NT2/D1 (cell line): ENCODE data around the gene GNAT3.

Experiments
- DNase-seq: peaks from one replicate; pipeline ENCODE4 v3.0.0-alpha.2; 2011; ENCODE audit warnings: low read depth, low spot score
- H3K27me3 ChIP-seq: 2 replicates; pipeline ENCODE4 v1.6.0; 2011; ENCODE audit warnings: mild to moderate bottlenecking; ENCODE audit not compliant: insufficient read length, insufficient read depth
- H3K36me3 ChIP-seq: 2 replicates; pipeline ENCODE4 v1.6.1; 2011; ENCODE audit warnings: mild to moderate bottlenecking, low read length, mixed read lengths; ENCODE audit not compliant: insufficient read depth, insufficient read length
- H3K4me1 ChIP-seq: 2 replicates; pipeline ENCODE4 v1.5.1; 2011; ENCODE audit not compliant: insufficient read depth, insufficient read length
- H3K4me3 ChIP-seq: 2 replicates; pipeline ENCODE4 v1.5.1; 2011; ENCODE audit warnings: low read depth; ENCODE audit not compliant: insufficient read length
- H3K9ac ChIP-seq: 2 replicates; pipeline ENCODE4 v1.6.0; 2011; ENCODE audit warnings: low read depth; ENCODE audit not compliant: insufficient read length
- H3K9me3 ChIP-seq: 2 replicates; pipeline ENCODE4 v1.5.1; 2011; ENCODE audit warnings: mild to moderate bottlenecking, low read length; ENCODE audit not compliant: insufficient read depth
- SUZ12 ChIP-seq: IDR thresholded peaks from 2 replicates; pipeline ENCODE4 v1.6.1; 2011; ENCODE audit not compliant: insufficient read length, insufficient read depth; ENCODE audit errors: extremely low read depth
- YY1 ChIP-seq: IDR thresholded peaks from 2 replicates; pipeline ENCODE4 v1.6.1; 2011; ENCODE audit not compliant: insufficient read length, insufficient read depth
- ZNF274 ChIP-seq: IDR thresholded peaks from 2 replicates; pipeline ENCODE4 v1.6.1; 2011; ENCODE audit warnings: mild to moderate bottlenecking, low read depth, low read length

The GNAT3 gene

GRCh38 chr7:80505900-80506500 lies 5.9 kb downstream of the GNAT3 start:
- Histone ChIP-seq H3K9me3 (no peaks in the 10 kb centered on the region), H3K9ac (no peak overlapping the region), H3K4me3 (no peak overlapping the region), H3K4me1 (no peaks in the 10 kb centered on the region), H3K36me3 (no peaks in the 10 kb centered on the region), H3K27me3 (no peaks in the 10 kb centered on the region)
- TF ChIP-seq SUZ12 (no peak), ZNF274 (no peak), YY1 (no peak)
- no peak for DNase-seq

GRCh38 chr7:80500325-80500724 lies 11.5 kb downstream of the GNAT3 start:
- TF ChIP-seq SUZ12 (no peak), YY1 (no peak), ZNF274 (no peak)
- no peak overlapping the region for H3K4me3 ChIP-seq
- no peaks in the 10 kb centered on the region for H3K4me1 ChIP-seq
- H3K9ac ChIP-seq: no peak overlapping the region
- no peak for DNase-seq
- no peaks in the 10 kb centered on the region for H3K27me3 ChIP-seq
- no peaks in the 10 kb centered on the region for H3K36me3 ChIP-seq
- H3K9me3 ChIP-seq: no peaks in the 10 kb centered on the region

GRCh38 chr7:80499350-80499953 lies 12.4 kb downstream of the GNAT3 start:
- no peak for DNase-seq
- Histone ChIP-seq H3K4me3 (no peak overlapping the region), H3K9ac (no peak overlapping the region), H3K36me3 (no peaks in the 10 kb centered on the region), H3K9me3 (no peaks in the 10 kb centered on the region), H3K4me1 (no peaks in the 10 kb centered on the region), H3K27me3 (no peaks in the 10 kb centered on the region)
- TF ChIP-seq YY1: no peak
- TF ChIP-seq ZNF274: no peak
- no peak for TF ChIP-seq SUZ12

GRCh38 chr7:80498481-80499349 lies 13.1 kb downstream of the GNAT3 start:
- H3K9ac ChIP-seq: no peak overlapping the region
- H3K4me1 ChIP-seq: no peaks in the 10 kb centered on the region
- TF ChIP-seq SUZ12: no peak
- TF ChIP-seq YY1: no peak
- no peak for TF ChIP-seq ZNF274
- no peak for DNase-seq
- no peaks in the 10 kb centered on the region for H3K9me3 ChIP-seq
- H3K4me3 ChIP-seq: no peak overlapping the region
- H3K36me3 ChIP-seq: no peaks in the 10 kb centered on the region
- H3K27me3 ChIP-seq: no peaks in the 10 kb centered on the region

GRCh38 chr7:80496586-80496985 lies 15.3 kb downstream of the GNAT3 start:
- Histone ChIP-seq H3K27me3 (no peaks in the 10 kb centered on the region), H3K9me3 (no peaks in the 10 kb centered on the region), H3K9ac (no peak overlapping the region), H3K36me3 (no peaks in the 10 kb centered on the region), H3K4me3 (no peak overlapping the region), H3K4me1 (no peaks in the 10 kb centered on the region)
- DNase-seq: no peak
- TF ChIP-seq YY1 (no peak), SUZ12 (no peak), ZNF274 (no peak)

- no peaks in the 10 kb centered on the region for H3K36me3 ChIP-seq
- TF ChIP-seq ZNF274: no peak
- H3K9ac ChIP-seq: no peak overlapping the region
- DNase-seq: no peak
- H3K4me3 ChIP-seq: no peak overlapping the region
- no peaks in the 10 kb centered on the region for H3K9me3 ChIP-seq
- no peaks in the 10 kb centered on the region for H3K4me1 ChIP-seq
- H3K27me3 ChIP-seq: no peaks in the 10 kb centered on the region
Observed at GRCh38 chr7:80493121-80493849, 18.6 kb downstream of the GNAT3 start.

- no peak overlapping the region for H3K9ac ChIP-seq
- TF ChIP-seq SUZ12 (no peak), YY1 (no peak), ZNF274 (no peak)
- H3K9me3 ChIP-seq: no peaks in the 10 kb centered on the region
- H3K36me3 ChIP-seq: no peaks in the 10 kb centered on the region
- no peak for DNase-seq
- H3K4me3 ChIP-seq: no peak overlapping the region
- no peaks in the 10 kb centered on the region for H3K4me1 ChIP-seq
- no peaks in the 10 kb centered on the region for H3K27me3 ChIP-seq
Observed at GRCh38 chr7:80491462-80491861, 20.4 kb downstream of the GNAT3 start.
